ENCODE data around the gene ADPRHL1.

Gene ADPRHL1

GRCh38 chr13:113495494-113496210, 42.4 kb upstream of the ADPRHL1 start:
- DNase-seq (ENCODE audit: low spot score): no peak
- peak overlapping the region; percentile 59 for H3K27ac ChIP-seq
- no peak for TF ChIP-seq CTCF (conservative IDR thresholded peaks at IDR 0.05; ENCODE audit: low read depth)
- CTCF ChIA-PET: interaction anchor here (0.6 kb wide), 1 partner anchor 228 kb away, joined by 3 read pairs; no protein-coding TSS in a partner anchor
- POLR2A ChIA-PET (ENCODE audit: low non-redundant PET): no interaction called here

- CTCF ChIA-PET: no interaction called here
- TF ChIP-seq CTCF (conservative IDR thresholded peaks at IDR 0.05; ENCODE audit: low read depth): no peak
- DNase-seq (ENCODE audit: low spot score): peak; percentile 78
- H3K27ac ChIP-seq: peak overlapping the region; percentile 60; the same call in 1 of the 2 replicates
- POLR2A ChIA-PET (ENCODE audit: low non-redundant PET): no interaction called here
These were observed 40.1 kb upstream of the ADPRHL1 start for GRCh38 chr13:113493315-113493951.

GRCh38 chr13:113491982-113492381, 38.7 kb upstream of the ADPRHL1 start:
- ChIA-PET CTCF (no interaction called here), POLR2A (ENCODE audit: low non-redundant PET) (no interaction called here)
- H3K27ac ChIP-seq: peak overlapping the region; percentile 90
- DNase-seq (ENCODE audit: low spot score): no peak
- TF ChIP-seq CTCF (conservative IDR thresholded peaks at IDR 0.05; ENCODE audit: low read depth): no peak

GRCh38 chr13:113491418-113491883, 38.2 kb upstream of the ADPRHL1 start:
- peak overlapping the region; percentile 90 for H3K27ac ChIP-seq
- TF ChIP-seq CTCF (conservative IDR thresholded peaks at IDR 0.05; ENCODE audit: low read depth): no peak
- DNase-seq (ENCODE audit: low spot score): peak; percentile 41
- CTCF ChIA-PET: no interaction called here
- POLR2A ChIA-PET (ENCODE audit: low non-redundant PET): no interaction called here

GRCh38 chr13:113490496-113491417, 37.5 kb upstream of the ADPRHL1 start, which contains the start of gene DCUN1D2:
Gene DCUN1D2, minus strand, starts transcription at chr13:113490711. Its CDS starts 42 bp downstream, at chr13:113490669.
- no peak for TF ChIP-seq CTCF (conservative IDR thresholded peaks at IDR 0.05; ENCODE audit: low read depth)
- H3K27ac ChIP-seq: peak within 1 kb of the TSS; percentile 90
- ChIA-PET POLR2A (ENCODE audit: low non-redundant PET) (interaction anchor here (0.6 kb wide), 1 partner anchor 13 kb away, joined by 3 read pairs; no protein-coding TSS in a partner anchor), CTCF (no interaction called here)
- DNase-seq (ENCODE audit: low spot score): peak; percentile 94

All from RWPE1 (cell line).